Naive thymus-derived CD8-positive, alpha-beta T cell (primary cell): Measurements from ENCODE around the gene PPT2. TPM values are rescaled to one million over a fixed set of nuclear protein-coding genes. Genes with fewer than 3 reads are reported as not detected.
A peak's percentile ranks its signal among the peaks of the same experiment; 100 is the strongest.
"Not testable (repeated sequence)": the region's sequence is repeated elsewhere in the genome, so short reads cannot be mapped to it uniquely, and the experiment has no call there.

Experiments
- ATAC-seq, 2 donors: fragments of 150-1000 bp; cut with Tn5 transposase in 1 of 2; sonication (Bioruptor Pico), chemical (Tn5 transposase) in 1 of 2; 1 replicate in 1 of 2; 2 replicates in 1 of 2; pipeline ENCODE4 v1.10.0; 2021; ENCODE audit warnings: mild to moderate bottlenecking in 2 of 2, moderate library complexity in 2 of 2
- POLR2A ChIA-PET: fragments of 350-600 bp; sonication (Branson Sonifier 250); formaldehyde crosslinking; loops from one replicate; lab custom pipeline; 2021; ENCODE audit warnings: antibody characterized with exemption; lab: Charles Lee
- DNase-seq, 10 donors: peaks; one replicate each; pipeline versions ENCODE4 v3.0.0 to v3.0.0-alpha.2; 2020 to 2022
- H3K27ac Mint-ChIP-seq, 10 donors: one replicate each; pipeline ENCODE4 v1.8.0; 2020 to 2022; ENCODE audit warnings: mild to moderate bottlenecking in 10 of 10, mixed read lengths in 10 of 10, moderate library complexity in 4 of 10, inconsistent platforms in 1 of 10
- H3K27me3 Mint-ChIP-seq, 5 donors: one replicate each; pipeline ENCODE4 v1.8.0; 2021 to 2022; ENCODE audit warnings: mixed read lengths in 5 of 5
- H3K36me3 Mint-ChIP-seq, 3 donors: one replicate each; pipeline ENCODE4 v1.8.0; 2020 to 2022; ENCODE audit warnings: mixed read lengths in 3 of 3, mild to moderate bottlenecking in 2 of 3, inconsistent platforms in 1 of 3
- H3K4me1 Mint-ChIP-seq, 4 donors: one replicate each; pipeline ENCODE4 v1.8.0; 2021 to 2022; ENCODE audit warnings: mixed read lengths in 4 of 4
- H3K4me3 Mint-ChIP-seq, 10 donors: one replicate each; pipeline ENCODE4 v1.8.0; 2020 to 2022; ENCODE audit warnings: mild to moderate bottlenecking in 10 of 10, mixed read lengths in 10 of 10, moderate library complexity in 6 of 10, inconsistent platforms in 1 of 10
- H3K9me3 Mint-ChIP-seq, 9 donors: one replicate each; pipeline ENCODE4 v1.8.0; 2020 to 2022; ENCODE audit warnings: mixed read lengths in 9 of 9, mild to moderate bottlenecking in 3 of 9, inconsistent platforms in 1 of 9, moderate library complexity in 1 of 9
- polyA plus RNA-seq, 3 donors: library from polyadenylated mRNA; unstranded; fragments of 300-500 nt; fragmentation: Illumina TruSeq; gene quantifications; one replicate each; pipeline ENCODE4 v1.2.3, GENCODE V29; 2021
- total RNA-seq, 8 experiments: library from RNA in 2 of 8; stranded (reverse) in 2 of 8; gene quantifications; one replicate each; pipeline ENCODE4 v1.2.3 and lab custom pipeline; 2021 to 2026

PPT2 gene
- total and polyA plus RNA-seq, 5 experiments from 2014 or later = 17.3 to 23.1 (median 20.6) TPM

DNA sequence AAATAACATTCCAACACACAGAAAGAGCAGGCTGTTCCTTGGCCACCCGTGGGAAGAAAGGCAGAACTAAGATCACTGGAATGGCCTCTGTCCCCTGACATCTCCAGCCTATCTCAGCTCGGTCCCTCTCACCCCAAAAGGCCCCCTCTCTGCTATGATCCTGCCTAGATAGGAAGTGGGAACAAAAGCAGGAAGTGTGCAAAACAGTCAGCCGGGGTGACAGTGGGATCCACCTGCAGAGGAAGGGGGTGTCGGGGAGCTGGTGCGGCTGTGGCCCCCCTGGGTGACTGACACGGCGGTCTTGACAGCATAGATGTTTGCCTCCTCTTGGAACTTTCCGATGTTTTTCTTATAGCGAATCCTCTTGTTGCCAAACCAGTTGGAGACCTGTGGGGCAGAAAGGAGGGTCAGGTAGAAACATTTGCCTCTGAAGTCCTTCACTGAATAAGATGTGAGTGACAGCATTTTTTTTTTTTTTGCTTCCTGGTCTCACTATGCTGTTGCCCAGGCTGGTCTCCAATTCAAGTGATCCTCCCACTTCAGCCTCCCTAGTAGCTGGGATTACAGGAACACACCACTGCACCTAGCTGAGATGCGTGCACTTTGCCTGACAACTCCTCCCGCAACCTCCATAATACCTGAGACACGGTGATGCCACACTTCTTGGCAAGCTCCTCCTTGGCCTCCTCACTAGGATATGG, 33.2 kb downstream of the PPT2 start:
- Mint-ChIP-seq H3K27me3 (no peaks in the 10 kb centered on the region), H3K27ac (peak overlapping the region; percentile 88 to 96 (median 90)), H3K9me3 (no peaks in the 10 kb centered on the region), H3K4me3 (peak overlapping the region; percentile 43 to 100 (median 91)), H3K4me1 (peaks cover 35 to 66% (median 57%) of the 10 kb centered on the region in 4 donors), H3K36me3 (peaks cover 6 to 67% (median 22%) of the 10 kb centered on the region in 3 donors)
- no peak for DNase-seq
- no peak for ATAC-seq
- POLR2A ChIA-PET = interaction anchor here (0.6 to 12.3 kb wide), 6 partner anchors 7 to 60 kb away, joined by 3 to 303 read pairs (median 5); partner anchors contain the start of genes AGER, AGPAT1, FKBPL and RNF5

DNA sequence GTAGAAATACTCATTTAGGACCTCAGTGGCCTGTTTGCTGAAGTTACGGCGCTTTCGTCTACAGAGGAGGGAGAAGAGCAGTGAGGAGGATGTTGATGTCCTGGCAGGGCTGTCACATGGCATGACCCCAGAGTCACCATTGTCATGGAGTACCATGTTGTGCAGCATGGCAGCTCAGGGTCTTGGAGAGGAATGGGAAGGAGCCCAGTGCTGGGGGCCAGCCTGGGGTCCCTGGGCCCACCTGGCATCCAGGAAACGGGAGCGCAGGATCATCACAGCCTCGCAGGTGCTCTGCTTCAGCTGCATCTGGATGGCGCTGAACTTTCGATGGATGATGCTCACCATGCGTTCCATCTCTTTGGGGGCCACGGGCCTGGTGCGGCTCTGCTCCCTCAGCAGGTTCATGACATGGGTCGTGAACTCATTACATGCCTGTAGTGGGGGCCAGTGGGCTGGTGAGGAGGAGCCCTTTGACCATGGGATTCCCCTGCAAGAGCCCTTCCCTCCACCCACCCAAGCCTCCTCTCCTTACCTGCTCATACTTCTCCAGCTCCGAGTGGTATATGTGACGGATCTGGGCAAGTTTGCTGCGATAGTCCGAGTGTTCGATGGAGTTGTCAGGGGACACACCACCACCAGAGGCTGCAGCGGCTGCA, 33.9 kb downstream of the PPT2 start:
- Mint-ChIP-seq H3K4me3 (peak overlapping the region; percentile 62 to 100 (median 92)), H3K4me1 (peaks cover 35 to 66% (median 51%) of the 10 kb centered on the region in 4 donors), H3K27ac (peak overlapping the region; percentile 88 to 96 (median 92)), H3K36me3 (peaks cover 6 to 60% (median 22%) of the 10 kb centered on the region in 3 donors)
- not testable (repeated sequence) for H3K9me3 Mint-ChIP-seq, ATAC-seq, H3K27me3 Mint-ChIP-seq
- POLR2A ChIA-PET = interaction anchor here (0.5 to 12.3 kb wide), 6 partner anchors 8 to 65 kb away, joined by 3 to 303 read pairs (median 4); partner anchors contain the start of genes AGER, AGPAT1, FKBPL and RNF5
- peak in 1 of 10 donors; percentile 53 for DNase-seq

DNA sequence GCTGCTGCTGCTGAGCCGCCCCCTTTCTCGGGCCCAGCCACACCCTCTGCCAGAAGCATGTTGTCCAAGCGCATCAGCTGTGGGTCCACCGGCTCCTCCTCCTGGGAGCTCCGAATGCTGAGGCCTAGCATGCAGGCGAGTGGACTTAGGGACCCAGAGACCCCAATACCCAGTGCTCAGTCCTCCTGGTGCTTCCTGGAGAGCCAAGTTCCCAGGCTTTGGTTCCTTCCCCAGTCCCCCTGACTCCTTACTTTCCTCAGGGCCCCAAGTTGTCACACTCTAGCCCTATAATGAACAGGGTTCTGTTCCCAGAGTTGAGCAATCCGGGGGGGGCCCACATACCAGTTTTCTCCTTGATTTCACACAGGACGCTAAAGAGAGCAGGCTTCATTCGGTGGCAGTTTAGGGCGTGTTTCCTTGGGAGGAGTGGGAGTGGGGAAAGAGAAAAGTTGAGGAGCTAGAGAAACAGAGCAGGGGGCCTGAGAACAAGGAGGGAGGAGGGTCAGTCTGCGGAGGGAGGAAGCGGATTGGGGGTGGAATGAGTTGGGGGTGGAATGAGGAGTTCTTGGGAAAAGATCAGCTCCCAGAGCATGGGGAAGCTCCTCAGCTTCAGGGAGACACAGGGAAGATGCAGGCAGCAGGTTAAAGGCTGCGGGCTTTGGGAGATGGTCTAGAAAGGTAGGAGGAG, 34.6 kb downstream of the PPT2 start:
- peak in 1 of 10 donors; percentile 50 for DNase-seq
- Mint-ChIP-seq H3K9me3 (no peaks in the 10 kb centered on the region), H3K36me3 (peaks cover 6 to 57% (median 22%) of the 10 kb centered on the region in 3 donors), H3K27ac (peak overlapping the region; percentile 86 to 96 (median 93)), H3K4me3 (peak overlapping the region; percentile 87 to 100 (median 93)), H3K27me3 (no peaks in the 10 kb centered on the region), H3K4me1 (peaks cover 37 to 69% (median 52%) of the 10 kb centered on the region in 4 donors)
- ATAC-seq = no peak
- POLR2A ChIA-PET = interaction anchor here (0.5 to 12.3 kb wide), 5 partner anchors 8 to 66 kb away, joined by 3 to 303 read pairs (median 4); partner anchors contain the start of genes AGER, AGPAT1, ATF6B and RNF5

DNA sequence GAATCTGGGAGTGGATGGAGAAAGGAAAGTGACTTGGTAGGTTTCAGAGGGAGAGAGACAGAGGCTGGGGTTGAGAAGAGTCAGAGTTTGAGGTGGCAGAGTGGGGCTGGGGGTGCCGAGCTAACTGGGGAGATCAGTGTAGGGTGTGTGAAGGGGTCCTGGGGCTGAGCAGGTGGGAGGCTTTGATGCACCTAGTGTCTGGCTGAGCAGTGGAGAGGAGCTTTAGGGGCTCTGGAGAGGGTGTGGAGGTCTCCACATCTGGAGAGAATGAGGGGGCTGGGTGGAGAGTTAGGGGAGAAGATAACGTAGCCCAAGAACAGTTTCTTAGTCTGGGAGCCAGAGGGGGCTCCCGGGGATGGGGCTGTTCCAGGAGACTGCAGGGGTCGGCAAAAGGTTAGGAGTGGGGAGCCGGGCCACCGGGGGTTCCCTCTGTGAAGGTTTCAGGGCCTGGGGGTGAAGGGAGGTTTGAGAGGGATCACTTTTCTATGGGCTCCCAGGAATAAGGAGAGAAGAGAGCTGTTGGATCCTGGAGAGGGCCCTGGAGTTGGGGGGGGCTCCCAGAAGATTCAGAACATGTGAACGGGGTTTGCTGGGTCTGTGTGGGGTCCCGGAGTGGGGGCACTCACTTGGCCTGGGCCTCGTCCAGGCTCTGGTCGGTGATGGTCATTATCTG, 35.3 kb downstream of the PPT2 start:
- peaks cover 42 to 73% (median 56%) of the 10 kb centered on the region in 4 donors for H3K4me1 Mint-ChIP-seq
- no peaks in the 10 kb centered on the region for H3K27me3 Mint-ChIP-seq
- peak overlapping the region; percentile 87 to 100 (median 93) for H3K4me3 Mint-ChIP-seq
- DNase-seq = peak in 2 of 10 donors; percentile 2 to 30
- no peak for ATAC-seq
- H3K36me3 Mint-ChIP-seq = peaks cover 6 to 52% (median 22%) of the 10 kb centered on the region in 3 donors
- POLR2A ChIA-PET = interaction anchor here (0.6 to 12.3 kb wide), 7 partner anchors 9 to 356 kb away, joined by 3 to 303 read pairs (median 4); partner anchors contain the start of genes AGER, AGPAT1, ATF6B and DXO
- H3K9me3 Mint-ChIP-seq = no peaks in the 10 kb centered on the region
- H3K27ac Mint-ChIP-seq = peak overlapping the region; percentile 86 to 96 (median 93)

DNA sequence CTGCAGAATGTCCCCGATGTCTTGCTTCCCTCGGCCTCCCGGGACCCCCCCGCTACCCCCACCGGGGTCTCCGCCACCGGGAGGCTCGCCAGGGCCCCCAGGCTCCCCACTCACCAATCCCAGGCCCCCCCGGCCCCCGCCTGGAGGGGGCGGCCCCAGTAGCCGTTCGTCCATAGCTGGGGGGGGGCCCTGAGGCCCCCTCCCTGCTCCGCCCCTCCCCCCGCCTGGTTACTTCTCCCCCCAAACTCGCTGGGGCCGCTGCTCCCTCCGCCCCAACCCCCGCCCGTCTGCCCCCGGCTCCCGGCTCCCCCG, 35.8 kb downstream of the PPT2 start:
- H3K4me1 Mint-ChIP-seq = peaks cover 45 to 76% (median 60%) of the 10 kb centered on the region in 4 donors
- ATAC-seq (no peak), DNase-seq (peak in 1 of 10 donors; percentile 6)
- POLR2A ChIA-PET = interaction anchor here (0.9 to 12.3 kb wide), 6 partner anchors 9 to 695 kb away, joined by 3 to 303 read pairs (median 6); partner anchors contain the start of genes AGER, AGPAT1, ATF6B and DXO
- H3K9me3 Mint-ChIP-seq = no peaks in the 10 kb centered on the region
- H3K27ac Mint-ChIP-seq = peak overlapping the region in 9 of 10 donors; percentile 86 to 99 (median 95)
- H3K4me3 Mint-ChIP-seq = peak overlapping the region; percentile 87 to 100 (median 93)
- H3K36me3 Mint-ChIP-seq = peaks cover 6 to 50% (median 22%) of the 10 kb centered on the region in 3 donors
- H3K27me3 Mint-ChIP-seq = no peaks in the 10 kb centered on the region

DNA sequence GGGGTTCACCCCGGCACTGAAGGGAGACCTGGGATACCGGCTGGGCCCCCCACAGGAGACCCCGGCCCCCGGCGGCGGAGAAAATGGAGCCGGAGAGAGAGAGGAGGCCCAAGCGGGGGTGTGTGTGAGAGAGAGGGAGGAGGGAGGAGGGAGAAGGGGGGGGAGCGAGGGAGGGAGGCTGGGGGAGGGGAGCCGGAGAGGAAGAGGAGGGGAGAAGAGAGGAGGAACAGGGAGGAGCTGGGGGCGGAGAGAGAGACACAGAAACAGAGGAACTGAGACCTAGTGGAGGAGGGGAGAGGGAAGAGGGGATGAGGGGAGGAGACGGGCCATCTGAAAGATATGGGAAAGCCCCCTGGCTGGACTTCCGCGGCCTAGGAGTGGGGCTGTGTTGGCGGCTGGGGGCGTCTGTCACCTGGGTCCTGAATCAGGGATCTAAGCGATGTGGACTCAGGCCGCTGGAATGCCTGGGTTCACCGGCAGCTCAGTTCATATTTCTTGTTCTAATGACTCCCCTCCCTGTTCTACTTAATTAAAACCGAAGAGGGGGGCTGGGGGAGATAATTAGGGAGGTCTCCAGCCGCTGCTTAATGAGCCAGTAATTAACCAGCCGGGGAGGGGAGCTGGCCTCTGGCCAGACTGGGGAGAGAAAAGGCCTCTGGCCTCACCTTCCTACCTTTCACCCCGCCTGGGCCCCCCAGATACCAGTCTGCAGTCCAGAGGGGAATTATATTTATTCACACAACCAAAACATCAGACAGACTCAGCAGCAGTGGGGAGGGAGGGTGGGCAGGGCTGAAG, 36.3 kb downstream of the PPT2 start, which contains the start of gene PBX2:
Gene PBX2 (minus strand): TSS at position 149 of the 798 bp plus-strand sequence. CDS start 287 bp downstream, outside the sequence.
- H3K4me3 Mint-ChIP-seq = peak within 1 kb of the TSS; percentile 94 to 100 (median 98)
- peak; percentile 52 to 92 (median 68) for DNase-seq
- peaks cover 6 to 49% (median 22%) of the 10 kb centered on the region in 3 donors for H3K36me3 Mint-ChIP-seq
- peak; percentile 40 to 58 for ATAC-seq
- POLR2A ChIA-PET = interaction anchor here (0.6 to 12.3 kb wide), 11 partner anchors 10 to 782 kb away, joined by 3 to 303 read pairs (median 4); partner anchors contain the start of genes AGER, AGPAT1, ATF6B and DXO
- H3K9me3 Mint-ChIP-seq = no peaks in the 10 kb centered on the region
- peaks cover 49 to 79% (median 65%) of the 10 kb centered on the region in 4 donors for H3K4me1 Mint-ChIP-seq
- H3K27me3 Mint-ChIP-seq = no peaks in the 10 kb centered on the region
- H3K27ac Mint-ChIP-seq = peak within 1 kb of the TSS; percentile 91 to 100 (median 98)

DNA sequence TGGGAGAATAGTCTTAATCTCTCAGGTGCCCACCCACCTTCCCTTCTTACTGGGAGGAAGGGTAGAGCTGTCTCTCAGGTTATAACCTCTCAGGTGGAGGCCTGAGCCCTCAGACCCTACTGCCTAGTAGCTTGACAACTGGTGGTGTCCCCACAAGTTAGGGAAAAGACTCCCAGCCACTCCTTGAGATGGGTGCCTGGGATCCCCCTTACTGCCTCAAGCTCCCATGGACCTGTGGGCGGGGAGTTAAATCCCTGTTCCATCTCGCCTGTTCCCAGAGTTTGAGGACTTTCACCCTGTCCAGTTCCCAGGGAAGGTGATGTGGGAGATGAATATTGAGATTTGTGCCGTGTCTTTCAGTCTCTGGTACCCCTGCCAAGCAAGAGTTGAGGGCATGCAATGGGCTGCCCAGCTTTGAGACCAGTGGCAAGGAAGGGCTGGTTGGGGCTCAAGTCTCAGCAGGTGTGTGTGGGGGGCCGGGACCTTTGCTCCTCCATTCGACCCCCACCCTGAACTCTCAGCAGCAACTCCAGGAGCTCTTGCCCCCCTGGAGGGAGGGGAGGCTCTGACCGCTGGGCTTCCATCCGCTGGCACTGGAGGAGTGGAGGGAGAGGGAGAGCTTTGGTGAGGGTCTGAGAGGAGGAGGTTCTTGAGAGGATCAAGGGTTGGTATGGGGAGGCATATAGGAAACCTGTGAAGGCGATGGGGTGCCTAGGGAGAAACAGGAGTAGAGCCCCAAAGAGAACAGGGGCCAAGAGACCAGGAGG, 37.2 kb downstream of the PPT2 start:
- peaks cover 47 to 78% (median 65%) of the 10 kb centered on the region in 4 donors for H3K4me1 Mint-ChIP-seq
- DNase-seq = peak in 2 of 10 donors; percentile 10 to 57

DNA sequence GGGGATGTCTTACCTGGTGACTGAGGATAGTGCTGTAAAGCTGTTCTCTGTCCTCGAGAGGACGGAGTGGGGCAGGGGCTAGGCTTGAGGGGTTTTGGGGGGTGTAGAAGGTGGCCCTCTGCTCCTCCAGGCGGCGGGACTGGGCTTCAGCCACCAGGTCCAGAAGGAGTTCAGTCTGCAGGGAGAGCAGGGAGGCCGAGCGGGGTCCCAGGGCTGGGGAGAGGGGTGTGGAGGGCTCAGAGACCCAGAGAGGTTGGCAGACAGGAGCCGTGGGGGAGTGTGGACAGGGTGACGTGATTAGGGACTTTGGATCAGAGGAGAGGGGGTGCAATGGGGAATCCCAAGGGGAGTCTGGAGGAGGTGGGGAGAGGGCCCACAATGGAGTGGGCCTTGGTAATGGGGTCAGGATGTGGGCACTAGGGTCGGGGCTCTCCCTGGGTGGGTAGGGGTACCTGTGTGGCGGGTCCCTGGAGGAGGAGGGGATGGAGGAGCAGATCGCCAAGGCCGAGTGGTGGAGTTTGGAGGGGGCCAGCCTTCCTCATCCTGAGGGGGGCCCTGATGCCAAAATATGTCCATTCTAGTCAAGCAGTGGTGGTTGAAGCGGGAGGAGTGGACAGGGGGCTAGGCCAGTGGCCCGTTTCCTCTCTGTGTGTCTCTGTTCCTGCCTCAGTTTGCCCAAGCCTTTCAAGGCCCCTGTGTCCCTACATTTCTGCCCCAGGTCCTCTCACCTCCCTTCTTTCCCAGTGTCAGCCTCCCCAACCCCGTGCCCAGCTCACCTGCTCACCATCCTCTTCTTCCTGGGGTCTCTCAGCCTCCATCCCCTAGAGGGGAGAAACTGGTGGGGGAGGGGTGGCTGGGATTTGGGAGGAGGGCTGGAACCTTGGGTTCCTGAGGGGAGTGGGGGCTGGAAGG, 38.0 kb downstream of the PPT2 start:
- ATAC-seq (no peak), DNase-seq (peak in 3 of 10 donors; percentile 7 to 44 (median 30))
- H3K4me1 Mint-ChIP-seq = peaks cover 43 to 73% (median 62%) of the 10 kb centered on the region in 4 donors
- no peaks in the 10 kb centered on the region for H3K27me3 Mint-ChIP-seq
- no peaks in the 10 kb centered on the region for H3K9me3 Mint-ChIP-seq
- peak overlapping the region; percentile 94 to 100 (median 98) for H3K4me3 Mint-ChIP-seq
- H3K27ac Mint-ChIP-seq = peak overlapping the region; percentile 91 to 100 (median 98)
- POLR2A ChIA-PET = interaction anchor here (0.6 to 12.3 kb wide), 18 partner anchors 12 to 780 kb away, joined by 3 to 303 read pairs (median 4); partner anchors contain the start of genes AGER, AGPAT1, ATF6B and DDX39B
- peaks cover 6 to 32% (median 18%) of the 10 kb centered on the region in 3 donors for H3K36me3 Mint-ChIP-seq

More for the DNA sequence above, 37.2 kb downstream of the PPT2 start:
- Mint-ChIP-seq H3K27ac (peak overlapping the region; percentile 91 to 100 (median 98)), H3K9me3 (no peaks in the 10 kb centered on the region), H3K4me3 (peak overlapping the region; percentile 94 to 100 (median 98)), H3K27me3 (no peaks in the 10 kb centered on the region), H3K36me3 (peaks cover 6 to 41% (median 18%) of the 10 kb centered on the region in 3 donors)
- POLR2A ChIA-PET = interaction anchor here (0.6 to 12.3 kb wide), 10 partner anchors 11 to 781 kb away, joined by 3 to 303 read pairs (median 4); partner anchors contain the start of genes AGER, AGPAT1, ATF6B and EHMT2
- ATAC-seq = no peak

DNA sequence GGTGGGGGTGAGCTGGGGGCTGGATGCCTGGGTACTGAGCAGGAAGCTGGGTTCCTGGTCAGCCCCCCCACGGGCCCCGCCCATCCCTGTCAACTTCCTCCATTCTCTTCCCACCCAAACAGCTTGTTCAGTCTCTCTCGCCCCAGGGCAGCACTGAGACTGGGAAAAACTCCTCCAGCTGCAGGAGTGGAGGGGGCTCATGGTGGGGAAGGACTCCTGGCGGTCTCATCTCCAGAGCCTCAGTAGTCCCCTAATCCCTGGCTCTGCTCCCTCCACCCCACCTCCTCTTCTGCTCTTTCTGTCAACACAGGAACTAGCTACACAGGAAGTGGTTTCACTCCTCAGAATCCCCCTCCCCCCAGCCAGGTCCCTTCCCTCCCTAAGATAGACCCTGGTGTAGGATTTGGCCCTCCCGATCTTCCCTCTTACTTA, 38.7 kb downstream of the PPT2 start, which contains the start of gene GPSM3:
Gene GPSM3 (minus strand): TSS at position 36 of the 432 bp plus-strand sequence. CDS start 130 bp downstream, outside the sequence.
- peaks cover 39 to 69% (median 58%) of the 10 kb centered on the region in 4 donors for H3K4me1 Mint-ChIP-seq
- DNase-seq = peak in 9 of 10 donors; percentile 36 to 78 (median 57)
- H3K27ac Mint-ChIP-seq = peak within 1 kb of the TSS; percentile 91 to 100 (median 98)
- H3K4me3 Mint-ChIP-seq = peak within 1 kb of the TSS; percentile 94 to 100 (median 98)
- H3K27me3 Mint-ChIP-seq = no peaks in the 10 kb centered on the region
- POLR2A ChIA-PET = interaction anchor here (0.7 to 12.3 kb wide), 16 partner anchors 8 to 779 kb away, joined by 3 to 303 read pairs (median 4); partner anchors contain the start of genes AGER, AGPAT1, ATF6B and DDX39B
- ATAC-seq = no peak
- peaks cover 1 to 26% (median 13%) of the 10 kb centered on the region in 3 donors for H3K36me3 Mint-ChIP-seq
- H3K9me3 Mint-ChIP-seq = no peaks in the 10 kb centered on the region
